Activated gamma-delta T cell treated with Interleukin-2 at 50 U/mL for 16 hours (primary cell): ENCODE measurements around the gene NFATC2.
"Not testable (repeated sequence)": the region's sequence is repeated elsewhere in the genome, so short reads cannot be mapped to it uniquely, and the experiment has no call there.

ENCODE experiments used
- DNase-seq: peaks from one replicate; pipeline ENCODE4 v3.0.0-alpha.2; 2020

The NFATC2 gene

GRCh38 chr20:51492167-51493092 lies 50.1 kb downstream of the NFATC2 start:
- DNase-seq, result no peak

DNA sequence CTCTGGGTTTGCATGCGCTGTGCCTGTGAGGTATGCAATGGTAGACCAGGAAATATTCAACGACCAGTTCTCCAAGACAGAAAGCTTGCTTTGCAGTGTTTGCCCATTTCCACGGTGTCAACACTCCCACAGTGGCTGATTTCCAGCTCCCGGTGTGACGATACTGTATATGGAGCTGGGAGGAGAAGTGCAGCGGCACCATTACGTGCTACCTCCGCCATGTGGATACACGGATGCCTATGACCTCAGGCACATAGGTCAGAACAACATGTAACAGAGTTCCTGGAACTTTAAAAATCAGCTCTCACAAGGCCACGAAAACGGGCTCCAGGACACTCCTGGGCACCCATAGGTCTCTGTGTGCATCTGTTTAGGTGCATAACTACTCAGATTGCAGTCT lies 51.1 kb downstream of the NFATC2 start:
- no peak for DNase-seq

- DNase-seq, result no peak
Measured at GRCh38 chr20:51490635-51491034, 51.9 kb downstream of the NFATC2 start.

- DNase-seq, result no peak
Measured at GRCh38 chr20:51489611-51490010, 52.9 kb downstream of the NFATC2 start.

DNA sequence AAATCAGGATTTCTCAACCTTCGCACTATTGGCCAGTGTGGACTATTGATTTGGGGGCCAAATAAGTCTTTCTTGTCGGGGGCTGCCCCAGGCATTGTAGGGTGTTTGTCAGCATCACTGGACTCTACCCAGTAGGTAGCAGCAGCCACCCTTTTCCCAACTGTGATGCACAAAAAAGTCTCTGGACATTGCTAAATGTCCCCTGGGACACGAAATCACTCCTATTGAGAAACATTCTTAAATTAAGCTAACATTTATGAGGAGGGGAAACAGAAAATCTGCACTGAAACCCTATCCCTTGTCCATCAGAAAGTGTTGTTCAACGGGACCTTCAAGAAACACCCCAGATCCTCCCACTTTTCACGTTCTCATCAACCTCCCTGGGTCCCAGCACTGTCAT lies 54.2 kb downstream of the NFATC2 start:
- no peak for DNase-seq

DNA sequence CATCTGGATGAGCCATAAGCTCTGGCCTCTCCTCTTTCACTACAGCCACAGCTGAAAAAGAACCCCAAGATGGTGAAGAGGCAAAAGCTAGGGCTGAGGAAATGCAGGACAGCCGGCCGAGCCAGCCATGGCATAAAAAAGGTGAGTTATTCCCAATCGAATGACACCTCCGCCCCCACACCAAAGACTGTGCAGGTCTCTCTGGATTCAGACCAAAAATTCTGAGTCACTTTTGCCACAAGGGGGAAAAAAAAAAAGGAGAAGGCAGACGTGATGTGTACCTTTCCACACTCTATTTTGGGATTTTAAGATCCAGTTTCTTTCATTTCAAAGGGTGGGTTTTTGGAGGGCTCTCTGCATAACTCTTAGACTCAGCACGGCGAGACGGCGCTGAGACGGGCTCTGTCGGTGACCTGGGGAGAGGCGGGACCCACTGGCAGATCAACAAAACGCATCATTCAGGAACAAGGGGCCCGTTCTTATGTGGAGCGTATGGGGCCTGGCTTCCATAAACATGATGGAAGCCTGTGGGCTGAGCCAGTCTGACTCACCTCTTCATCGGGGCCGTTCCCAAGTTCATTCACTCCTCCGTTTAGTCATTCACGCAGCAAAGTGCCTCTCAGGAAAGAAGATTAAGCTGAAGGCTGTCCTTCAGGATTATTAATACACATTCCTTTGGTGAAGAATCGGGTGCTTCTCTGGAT lies 54.8 kb downstream of the NFATC2 start:
- no peak for DNase-seq

DNA sequence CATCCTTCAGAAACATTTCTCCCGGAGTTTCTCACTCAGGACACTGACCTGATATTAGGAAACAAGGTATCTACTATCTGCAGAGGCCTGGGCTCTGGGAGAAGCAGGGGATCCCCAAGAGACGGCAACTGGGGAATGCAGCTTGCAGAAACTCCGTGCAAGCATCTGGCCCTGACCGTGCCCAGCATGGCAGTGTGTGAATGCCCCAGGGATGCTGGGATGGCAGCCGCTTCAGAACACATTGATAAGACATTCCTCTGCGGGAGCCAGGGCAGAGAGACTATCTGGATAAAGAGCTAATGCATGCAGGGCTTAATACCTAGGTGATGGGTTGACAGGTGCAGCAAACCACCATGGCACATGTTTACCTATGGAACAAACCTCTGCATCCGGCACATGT lies 55.4 kb downstream of the NFATC2 start:
- DNase-seq, result no peak

DNA sequence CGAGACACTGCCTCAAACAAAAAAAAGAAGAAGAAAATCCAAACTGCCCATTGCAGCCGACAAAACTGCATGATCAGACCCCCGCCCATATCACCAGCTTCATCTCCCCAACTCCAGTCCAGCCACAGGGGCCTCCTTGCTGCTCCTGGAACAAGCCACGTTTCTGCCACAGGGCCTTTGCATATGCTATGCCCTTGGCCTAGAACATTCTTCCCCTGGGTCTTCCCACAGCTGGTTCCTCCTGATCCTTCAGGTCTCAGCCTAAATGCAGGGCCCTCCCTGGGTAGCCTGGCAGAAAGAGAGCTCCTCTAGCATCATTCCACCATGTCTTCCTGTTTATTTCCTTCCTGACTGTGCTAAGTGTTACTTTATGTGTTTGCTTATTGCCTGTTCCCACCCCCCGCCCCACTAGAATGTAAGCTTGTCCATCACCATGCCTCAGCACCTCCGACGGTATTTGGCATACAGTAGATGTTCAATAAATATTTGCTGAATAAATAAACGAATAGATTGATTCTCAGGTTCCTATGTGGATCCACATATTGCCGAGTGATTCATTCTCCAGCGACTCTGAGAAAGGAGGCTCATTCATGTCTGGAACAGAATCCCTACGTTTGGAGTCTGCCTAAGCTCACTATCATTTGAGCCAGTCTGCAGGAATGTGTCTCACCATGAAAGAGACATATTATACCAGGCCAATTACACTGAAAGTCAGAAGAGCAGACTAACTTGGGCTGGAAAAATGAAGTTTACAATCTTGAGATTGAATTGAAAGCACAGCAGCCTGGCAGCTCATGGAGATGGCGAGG lies 56.1 kb downstream of the NFATC2 start:
- DNase-seq, result no peak

- no peak for DNase-seq
Measured at GRCh38 chr20:51484831-51485230, 57.7 kb downstream of the NFATC2 start.

GRCh38 chr20:51484141-51484815 lies 58.2 kb downstream of the NFATC2 start:
- no peak for DNase-seq

DNA sequence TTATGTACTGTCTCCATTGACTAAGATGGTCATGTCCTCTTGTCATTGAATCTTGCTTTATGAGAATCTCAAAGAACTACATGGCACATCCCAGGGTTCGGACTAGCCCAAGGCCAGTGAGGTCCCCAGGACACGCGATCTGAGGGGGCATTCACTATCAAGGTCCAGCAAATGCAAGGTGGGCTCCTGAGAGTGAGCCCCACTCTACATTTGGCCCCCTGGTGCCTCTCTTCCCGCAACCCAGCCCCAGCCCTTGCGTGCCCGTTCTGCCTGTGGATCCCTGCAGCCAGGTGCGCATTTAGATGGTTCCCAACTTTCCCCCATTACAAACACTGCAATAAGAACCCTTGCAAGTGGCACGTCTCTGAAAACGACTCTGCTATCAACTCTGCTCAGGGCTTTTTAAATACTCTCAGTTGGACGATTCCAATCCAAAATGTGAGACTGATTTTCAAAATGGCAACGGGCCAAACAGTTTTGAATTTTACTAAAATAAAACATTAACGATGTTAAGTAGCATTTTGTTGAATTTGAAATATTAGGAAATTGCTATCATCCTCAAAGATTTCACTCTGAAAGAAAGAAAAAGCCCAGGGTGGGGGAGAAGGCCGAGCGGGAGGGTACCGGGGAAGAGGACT lies 59.6 kb downstream of the NFATC2 start:
- DNase-seq, result no peak

GRCh38 chr20:51481341-51481914 lies 61.1 kb downstream of the NFATC2 start:
- peak; percentile 33 for DNase-seq

- DNase-seq, result no peak
Measured at GRCh38 chr20:51480507-51481270, 61.8 kb downstream of the NFATC2 start.

GRCh38 chr20:51476106-51476505 lies 66.4 kb downstream of the NFATC2 start:
- DNase-seq, result not testable (repeated sequence)

DNA sequence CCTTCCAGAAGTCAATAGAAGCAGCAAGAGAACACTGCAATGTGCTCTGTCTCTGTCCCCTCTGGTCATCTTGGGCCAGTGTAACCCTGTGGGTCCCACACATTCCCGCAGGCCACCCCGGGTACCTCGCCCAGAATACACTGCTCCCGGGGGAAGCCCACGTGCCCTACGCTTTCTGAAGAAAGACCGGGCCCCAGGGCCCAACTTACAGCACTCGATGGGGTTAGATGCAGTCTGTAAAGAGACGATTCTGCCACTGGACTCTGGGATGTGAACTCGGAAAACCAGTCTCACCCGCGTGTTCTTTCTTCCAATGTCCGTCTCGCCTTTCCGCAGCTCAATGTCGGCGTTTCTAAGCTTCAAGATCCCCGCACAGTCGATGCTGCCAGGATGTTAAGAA lies 68.7 kb downstream of the NFATC2 start:
- no peak for DNase-seq

GRCh38 chr20:51473256-51473655 lies 69.3 kb downstream of the NFATC2 start:
- DNase-seq, result no peak

- no peak for DNase-seq
Measured at GRCh38 chr20:51470907-51471411, 71.6 kb downstream of the NFATC2 start.

DNA sequence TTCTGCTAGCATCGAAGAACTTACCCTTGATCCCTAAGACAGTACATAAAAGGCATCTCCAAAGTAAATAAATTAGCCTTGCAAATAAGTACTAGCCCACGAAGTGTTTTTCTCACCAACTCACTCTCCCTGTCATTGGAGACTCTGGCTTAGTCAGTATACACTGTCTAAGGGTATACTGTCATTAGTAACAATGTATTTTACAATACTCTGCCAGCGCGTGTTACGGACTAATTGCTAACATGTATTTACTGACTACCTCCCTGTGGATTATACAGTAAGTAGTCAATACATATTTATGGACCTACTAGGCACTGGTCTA lies 72.1 kb downstream of the NFATC2 start:
- DNase-seq, result no peak

DNA sequence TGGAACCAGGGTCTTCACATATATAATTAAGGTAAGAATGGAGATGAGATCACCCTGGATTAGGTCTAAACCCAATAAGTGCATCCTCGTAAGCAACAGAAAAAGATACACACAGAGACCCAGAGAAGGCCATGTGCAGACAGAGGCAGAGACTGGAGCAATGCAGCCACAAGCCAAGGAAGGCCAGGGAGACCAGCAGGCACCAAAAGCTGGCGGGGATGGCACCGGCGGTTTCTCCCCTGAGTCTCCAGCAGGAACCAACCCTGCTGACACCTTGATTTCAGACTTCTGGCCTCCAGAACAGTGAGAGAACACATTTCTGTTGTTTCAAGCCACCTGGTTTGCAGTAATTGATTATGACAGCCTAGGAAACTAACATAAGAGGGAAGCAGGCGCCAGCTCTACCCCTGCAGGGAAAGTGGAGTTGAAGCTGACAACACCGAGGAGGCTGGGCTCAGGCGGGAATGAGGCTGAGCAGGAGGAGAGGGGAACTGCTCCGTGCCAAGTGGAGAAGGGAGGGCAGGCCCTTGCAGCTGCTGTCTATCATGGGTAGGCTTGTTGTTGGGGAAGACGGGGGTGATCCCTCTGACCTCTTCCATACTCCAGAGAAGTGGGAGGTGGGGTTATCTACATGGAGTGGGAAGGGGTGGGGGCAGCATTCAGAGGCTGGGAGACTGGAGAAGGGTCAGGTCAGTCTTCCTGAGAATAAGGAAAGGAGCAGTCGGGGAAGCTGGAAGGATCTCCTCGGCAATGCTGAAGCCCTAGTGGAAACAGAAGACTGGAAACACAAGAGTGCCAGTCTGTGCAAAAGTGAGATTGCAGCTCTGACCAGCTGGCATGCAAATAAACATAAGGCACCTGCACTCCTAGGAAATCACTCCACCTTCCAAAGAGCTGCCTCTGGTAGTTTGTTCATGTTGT lies 72.7 kb downstream of the NFATC2 start:
- DNase-seq, result no peak

- DNase-seq, result no peak
Measured at GRCh38 chr20:51469046-51469445, 73.5 kb downstream of the NFATC2 start.
